Astrocyte (in vitro differentiated cells and primary cell): ENCODE results near the gene PER1. TPM values are rescaled to one million over a fixed set of nuclear protein-coding genes. Genes with fewer than 3 reads are reported as not detected.

Experiments
- DNase-seq: peaks from one replicate; pipeline ENCODE4 v3.0.0-alpha.2; 2010; ENCODE audit warnings: low read depth
- FAIRE-seq: peaks from 2 replicates; lab custom pipeline; 2011; peaks lifted over from hg19 to GRCh38; lab: Jason Lieb, UNC
- H2AFZ ChIP-seq: 2 replicates; pipeline ENCODE4 v1.6.0; 2012; ENCODE audit warnings: low read depth, low read length, inconsistent platforms
- H3K27ac ChIP-seq: 2 replicates; pipeline ENCODE4 v1.5.1; 2011; ENCODE audit warnings: low read depth, low read length, inconsistent platforms
- H3K27me3 ChIP-seq: 2 replicates; pipeline ENCODE4 v1.6.0; 2011; ENCODE audit warnings: low read length, inconsistent platforms; ENCODE audit not compliant: insufficient read depth
- H3K36me3 ChIP-seq: 2 replicates; pipeline ENCODE4 v1.5.1; 2011; ENCODE audit warnings: low read length, inconsistent platforms; ENCODE audit not compliant: insufficient read depth
- H3K4me1 ChIP-seq: 2 replicates; pipeline ENCODE4 v1.5.1; 2011; ENCODE audit warnings: low read length, inconsistent platforms; ENCODE audit not compliant: insufficient read depth
- H3K4me2 ChIP-seq: 2 replicates; pipeline ENCODE4 v1.6.0; 2012; ENCODE audit warnings: low read length, inconsistent platforms
- H3K4me3 ChIP-seq: 2 replicates; pipeline ENCODE4 v1.5.1; 2011; ENCODE audit warnings: low read depth, mild to moderate bottlenecking, low read length, inconsistent platforms; ENCODE audit not compliant: insufficient read depth
- H3K79me2 ChIP-seq: 2 replicates; pipeline ENCODE4 v1.6.0; 2012; ENCODE audit warnings: mild to moderate bottlenecking, low read length, inconsistent platforms; ENCODE audit not compliant: insufficient read depth
- H3K9ac ChIP-seq: 2 replicates; pipeline ENCODE4 v1.6.0; 2012; ENCODE audit warnings: mild to moderate bottlenecking, low read length, inconsistent platforms
- H3K9me3 ChIP-seq: 2 replicates; pipeline ENCODE4 v1.5.1; 2012; ENCODE audit warnings: low read depth, mild to moderate bottlenecking, low read length, inconsistent platforms; ENCODE audit not compliant: insufficient read depth
- H4K20me1 ChIP-seq: 2 replicates; pipeline ENCODE4 v1.6.0; 2012; ENCODE audit warnings: low read length, inconsistent platforms; ENCODE audit not compliant: insufficient read depth
- H3K27ac Mint-ChIP-seq: one replicate; pipeline ENCODE4 v1.8.0; 2021; ENCODE audit warnings: mild to moderate bottlenecking, mixed read lengths; ENCODE audit not compliant: unreplicated experiment
- H3K27me3 Mint-ChIP-seq: one replicate; pipeline ENCODE4 v1.8.0; 2021; ENCODE audit warnings: low read depth, mixed read lengths; ENCODE audit not compliant: unreplicated experiment
- H3K36me3 Mint-ChIP-seq: one replicate; pipeline ENCODE4 v1.8.0; 2021; ENCODE audit warnings: low read depth, mixed read lengths; ENCODE audit not compliant: unreplicated experiment
- H3K4me1 Mint-ChIP-seq: one replicate; pipeline ENCODE4 v1.8.0; 2021; ENCODE audit warnings: low read depth, mixed read lengths; ENCODE audit not compliant: unreplicated experiment
- H3K4me3 Mint-ChIP-seq: one replicate; pipeline ENCODE4 v1.8.0; 2021; ENCODE audit warnings: mild to moderate bottlenecking, moderate library complexity, mixed read lengths; ENCODE audit not compliant: unreplicated experiment
- H3K9me3 Mint-ChIP-seq: one replicate; pipeline ENCODE4 v1.8.0; 2021; ENCODE audit warnings: mild to moderate bottlenecking, mixed read lengths; ENCODE audit not compliant: unreplicated experiment
- EZH2 ChIP-seq: IDR thresholded peaks from 2 replicates; pipeline ENCODE4 v1.6.1; 2012; ENCODE audit warnings: mild to moderate bottlenecking, low read length, inconsistent platforms; ENCODE audit not compliant: insufficient read depth
- total RNA-seq: library from RNA; stranded (reverse); gene quantifications from 2 replicates; pipeline ENCODE4 v1.2.1, GENCODE V29; 2021
- TF ChIP-seq, protein P1 (sequence below): IDR thresholded peaks from 2 replicates; pipeline ENCODE4 v1.5.1; 2011; ENCODE audit warnings: low read depth, mild to moderate bottlenecking, inconsistent platforms, low read length, moderate library complexity; ENCODE audit not compliant: insufficient read depth

Gene PER1
- total RNA-seq, 1 donor from 2014 or later = 17.0 TPM

DNA sequence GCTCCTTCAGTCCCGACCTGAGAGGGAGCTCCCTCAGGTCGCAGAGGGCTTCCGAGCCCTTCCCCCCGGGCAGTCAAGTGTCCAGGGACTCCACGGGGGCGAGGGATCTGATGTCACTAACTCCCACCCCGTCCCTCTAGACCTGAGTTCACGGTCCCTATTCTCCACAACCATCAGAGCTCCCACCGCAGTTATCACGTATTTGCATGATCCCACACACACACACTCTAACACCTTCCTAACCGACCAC is 3.7 kb upstream of the PER1 start:
- Histone ChIP-seq H4K20me1 (peaks cover 30% of the 10 kb centered on the region), H3K27me3 (no peaks in the 10 kb centered on the region), H3K4me3 (peak overlapping the region; percentile 65), H2AFZ (no peak overlapping the region), H3K36me3 (peaks cover 6% of the 10 kb centered on the region), H3K4me2 (peak overlapping the region; percentile 96), H3K9ac (peak overlapping the region; percentile 91), H3K79me2 (peaks cover 16% of the 10 kb centered on the region), H3K27ac (peak overlapping the region; percentile 87), H3K4me1 (peaks cover 58% of the 10 kb centered on the region), H3K9me3 (no peaks in the 10 kb centered on the region)
- Mint-ChIP-seq H3K4me3 (no peak overlapping the region), H3K9me3 (no peaks in the 10 kb centered on the region), H3K4me1 (peaks cover 24% of the 10 kb centered on the region), H3K36me3 (peaks cover 2% of the 10 kb centered on the region), H3K27ac (no peak overlapping the region), H3K27me3 (no peaks in the 10 kb centered on the region)
- FAIRE-seq (no peak), DNase-seq (no peak)
- TF ChIP-seq EZH2 = no peak
- TF ChIP-seq, protein P1, sequence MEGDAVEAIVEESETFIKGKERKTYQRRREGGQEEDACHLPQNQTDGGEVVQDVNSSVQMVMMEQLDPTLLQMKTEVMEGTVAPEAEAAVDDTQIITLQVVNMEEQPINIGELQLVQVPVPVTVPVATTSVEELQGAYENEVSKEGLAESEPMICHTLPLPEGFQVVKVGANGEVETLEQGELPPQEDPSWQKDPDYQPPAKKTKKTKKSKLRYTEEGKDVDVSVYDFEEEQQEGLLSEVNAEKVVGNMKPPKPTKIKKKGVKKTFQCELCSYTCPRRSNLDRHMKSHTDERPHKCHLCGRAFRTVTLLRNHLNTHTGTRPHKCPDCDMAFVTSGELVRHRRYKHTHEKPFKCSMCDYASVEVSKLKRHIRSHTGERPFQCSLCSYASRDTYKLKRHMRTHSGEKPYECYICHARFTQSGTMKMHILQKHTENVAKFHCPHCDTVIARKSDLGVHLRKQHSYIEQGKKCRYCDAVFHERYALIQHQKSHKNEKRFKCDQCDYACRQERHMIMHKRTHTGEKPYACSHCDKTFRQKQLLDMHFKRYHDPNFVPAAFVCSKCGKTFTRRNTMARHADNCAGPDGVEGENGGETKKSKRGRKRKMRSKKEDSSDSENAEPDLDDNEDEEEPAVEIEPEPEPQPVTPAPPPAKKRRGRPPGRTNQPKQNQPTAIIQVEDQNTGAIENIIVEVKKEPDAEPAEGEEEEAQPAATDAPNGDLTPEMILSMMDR = no peak

GRCh38 chr17:8155231-8155995 is 3.2 kb upstream of the PER1 start:
- DNase-seq = no peak
- Histone ChIP-seq H3K27me3 (no peaks in the 10 kb centered on the region), H4K20me1 (peaks cover 30% of the 10 kb centered on the region), H3K4me3 (peak overlapping the region; percentile 65), H3K27ac (peak overlapping the region; percentile 87), H3K9me3 (no peaks in the 10 kb centered on the region), H3K9ac (peak overlapping the region; percentile 91), H3K4me2 (peak overlapping the region; percentile 96), H3K36me3 (peaks cover 3% of the 10 kb centered on the region), H2AFZ (no peak overlapping the region), H3K79me2 (peaks cover 14% of the 10 kb centered on the region), H3K4me1 (peaks cover 60% of the 10 kb centered on the region)
- no peak overlapping the region for H3K27ac Mint-ChIP-seq
- H3K9me3 Mint-ChIP-seq = no peaks in the 10 kb centered on the region
- H3K27me3 Mint-ChIP-seq = no peaks in the 10 kb centered on the region
- FAIRE-seq = no peak
- H3K4me1 Mint-ChIP-seq = peaks cover 24% of the 10 kb centered on the region
- no peak overlapping the region for H3K4me3 Mint-ChIP-seq
- no peak for TF ChIP-seq EZH2
- TF ChIP-seq, protein P1 = no peak
- peaks cover 2% of the 10 kb centered on the region for H3K36me3 Mint-ChIP-seq

DNA sequence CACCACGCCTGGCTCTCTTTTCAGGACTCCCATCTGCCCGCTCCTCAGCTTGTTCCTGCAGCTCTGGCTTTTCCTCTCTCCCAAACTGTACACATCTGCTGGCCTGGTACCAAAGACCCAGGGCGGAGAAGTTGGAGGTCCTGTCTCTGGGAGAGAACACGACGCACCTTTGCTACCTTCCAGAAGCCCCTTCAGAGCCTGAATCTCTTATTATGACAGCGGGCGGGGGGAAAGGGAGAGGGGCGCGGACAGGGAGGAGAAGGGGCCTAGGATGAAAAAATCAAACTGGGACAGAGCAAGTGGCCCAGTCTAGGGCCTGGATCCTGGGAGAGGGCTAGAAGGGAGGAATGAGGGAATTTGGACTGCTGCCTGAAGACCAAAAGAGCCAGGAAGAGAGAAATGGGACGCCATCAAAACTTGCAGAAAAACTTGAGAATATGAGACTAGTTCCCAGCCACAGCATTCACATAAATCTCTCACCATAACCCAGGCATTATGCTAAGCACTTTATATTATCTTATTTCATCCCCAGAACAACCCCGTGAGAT is 2.5 kb upstream of the PER1 start:
- Mint-ChIP-seq H3K4me3 (peak overlapping the region; percentile 62), H3K36me3 (peaks cover 2% of the 10 kb centered on the region), H3K9me3 (no peaks in the 10 kb centered on the region), H3K4me1 (peaks cover 20% of the 10 kb centered on the region), H3K27me3 (no peaks in the 10 kb centered on the region), H3K27ac (no peak overlapping the region)
- H3K9me3 ChIP-seq = no peaks in the 10 kb centered on the region
- DNase-seq = no peak
- peaks cover 28% of the 10 kb centered on the region for H4K20me1 ChIP-seq
- peak overlapping the region; percentile 9 for H3K4me3 ChIP-seq
- TF ChIP-seq, protein P1 = no peak
- no peak for TF ChIP-seq EZH2
- FAIRE-seq = no peak
- peak overlapping the region; percentile 91 for H3K9ac ChIP-seq
- no peaks in the 10 kb centered on the region for H3K27me3 ChIP-seq
- H3K36me3 ChIP-seq = peaks cover 3% of the 10 kb centered on the region
- no peak overlapping the region for H2AFZ ChIP-seq
- H3K27ac ChIP-seq = peak overlapping the region; percentile 99
- H3K4me1 ChIP-seq = peaks cover 60% of the 10 kb centered on the region
- H3K79me2 ChIP-seq = peaks cover 8% of the 10 kb centered on the region
- peak overlapping the region; percentile 96 for H3K4me2 ChIP-seq
